ENCODE measurements around the gene NOSIP. TPM values are rescaled to one million over a fixed set of nuclear protein-coding genes. Genes with fewer than 3 reads are reported as not detected.
A peak's percentile ranks its signal among the peaks of the same experiment; 100 is the strongest.

NOSIP gene
- total RNA-seq, 4 donors from 2014 or later, result 29.0 to 347 (median 65.4) TPM

- TF ChIP-seq CTCF (IDR thresholded peaks at IDR 0.05) (no peak), POLR2A (IDR thresholded peaks at IDR 0.05) (no peak)
- Histone ChIP-seq H3K27me3 (no peaks in the 10 kb centered on the region), H3K27ac (no peak overlapping the region), H3K9me3 (no peaks in the 10 kb centered on the region), H3K36me3 (no peaks in the 10 kb centered on the region), H3K4me3 (no peak overlapping the region), H3K4me1 (peaks cover 0 to 6% of the 10 kb centered on the region in 2 donors)
- intact Hi-C loops (cut with DNase I; ENCODE audit: low total_unique reads), result no loop called here
- no peak for DNase-seq
These were observed 17.3 kb upstream of the NOSIP start for GRCh38 chr19:49597703-49597974.

DNA sequence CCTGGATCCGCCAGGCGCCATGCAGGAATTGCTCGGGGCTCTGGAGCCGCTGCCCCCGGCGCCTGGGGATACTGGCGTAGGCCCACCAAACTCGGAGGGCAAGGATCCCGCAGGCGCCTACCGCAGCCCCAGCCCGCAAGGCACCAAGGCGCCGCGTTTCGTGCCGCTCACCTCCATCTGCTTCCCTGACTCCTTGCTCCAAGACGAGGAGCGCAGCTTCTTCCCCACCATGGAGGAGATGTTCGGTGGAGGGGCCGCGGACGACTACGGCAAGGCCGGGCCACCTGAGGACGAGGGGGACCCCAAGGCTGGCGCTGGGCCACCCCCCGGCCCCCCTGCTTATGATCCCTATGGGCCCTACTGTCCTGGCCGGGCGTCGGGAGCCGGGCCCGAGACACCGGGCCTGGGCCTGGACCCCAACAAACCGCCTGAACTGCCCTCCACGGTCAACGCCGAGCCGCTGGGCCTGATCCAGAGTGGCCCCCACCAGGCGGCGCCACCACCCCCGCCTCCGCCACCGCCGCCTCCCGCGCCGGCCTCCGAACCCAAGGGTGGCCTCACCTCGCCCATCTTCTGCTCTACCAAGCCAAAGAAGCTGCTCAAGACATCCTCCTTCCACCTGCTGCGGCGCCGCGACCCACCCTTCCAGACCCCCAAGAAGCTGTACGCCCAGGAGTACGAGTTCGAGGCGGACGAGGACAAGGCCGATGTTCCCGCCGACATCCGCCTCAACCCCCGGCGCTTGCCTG, 16.8 kb upstream of the NOSIP start:
- H3K4me1 ChIP-seq, result peaks cover 0 to 9% of the 10 kb centered on the region in 2 donors
- no peak for DNase-seq
- no peak overlapping the region for H3K27ac ChIP-seq
- no peak overlapping the region for H3K4me3 ChIP-seq
- no peaks in the 10 kb centered on the region for H3K9me3 ChIP-seq
- H3K36me3 ChIP-seq, result no peaks in the 10 kb centered on the region
- no peaks in the 10 kb centered on the region for H3K27me3 ChIP-seq
- TF ChIP-seq POLR2A (IDR thresholded peaks at IDR 0.05) (no peak), CTCF (IDR thresholded peaks at IDR 0.05) (no peak)
- intact Hi-C loops (cut with DNase I; ENCODE audit: low total_unique reads), result no loop called here

- intact Hi-C loops (cut with DNase I; ENCODE audit: low total_unique reads), result no loop called here
- no peak for TF ChIP-seq CTCF (IDR thresholded peaks at IDR 0.05)
- TF ChIP-seq POLR2A (IDR thresholded peaks at IDR 0.05), result no peak
- peaks cover 0 to 9% of the 10 kb centered on the region in 2 donors for H3K4me1 ChIP-seq
- H3K9me3 ChIP-seq, result no peaks in the 10 kb centered on the region
- no peak for DNase-seq
- H3K27me3 ChIP-seq, result no peaks in the 10 kb centered on the region
- no peak overlapping the region for H3K27ac ChIP-seq
- no peaks in the 10 kb centered on the region for H3K36me3 ChIP-seq
- H3K4me3 ChIP-seq, result no peak overlapping the region
These were observed 16.1 kb upstream of the NOSIP start for GRCh38 chr19:49596407-49596806.

DNA sequence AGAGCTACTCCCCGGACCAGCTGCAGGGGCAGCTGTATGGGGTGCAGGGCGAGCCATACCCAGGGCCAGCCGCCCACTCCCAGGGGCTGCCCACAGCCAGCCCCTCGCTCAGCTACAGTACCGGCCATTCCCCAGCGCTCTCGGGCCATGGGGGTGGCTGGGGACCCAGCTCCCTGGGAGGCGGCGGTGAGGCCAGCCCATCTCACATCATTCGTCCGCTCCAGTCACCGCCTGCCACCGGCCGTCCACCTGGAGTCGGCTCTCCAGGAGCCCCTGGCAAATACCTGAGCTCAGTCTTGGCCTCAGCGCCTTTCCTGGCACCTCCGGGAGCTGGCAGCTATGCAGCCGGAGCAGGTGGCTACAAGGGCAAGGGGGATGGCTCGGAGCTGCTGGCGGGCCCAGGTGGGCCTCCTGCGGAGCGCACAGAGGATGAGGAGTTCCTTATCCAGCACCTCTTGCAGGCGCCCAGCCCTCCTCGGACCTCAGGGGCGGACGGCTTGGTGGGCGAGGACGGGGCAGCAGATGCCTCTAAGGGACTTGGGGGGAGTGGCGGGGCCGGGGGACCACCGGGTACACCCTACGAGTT, 15.6 kb upstream of the NOSIP start:
- Histone ChIP-seq H3K36me3 (no peaks in the 10 kb centered on the region), H3K4me3 (no peak overlapping the region), H3K4me1 (peaks cover 0 to 9% of the 10 kb centered on the region in 2 donors), H3K27me3 (no peaks in the 10 kb centered on the region), H3K27ac (no peak overlapping the region), H3K9me3 (no peaks in the 10 kb centered on the region)
- intact Hi-C loops (cut with DNase I; ENCODE audit: low total_unique reads), result no loop called here
- no peak for TF ChIP-seq CTCF (IDR thresholded peaks at IDR 0.05)
- TF ChIP-seq POLR2A (IDR thresholded peaks at IDR 0.05), result no peak
- peak in 1 of 2 donors; percentile 24 for DNase-seq

DNA sequence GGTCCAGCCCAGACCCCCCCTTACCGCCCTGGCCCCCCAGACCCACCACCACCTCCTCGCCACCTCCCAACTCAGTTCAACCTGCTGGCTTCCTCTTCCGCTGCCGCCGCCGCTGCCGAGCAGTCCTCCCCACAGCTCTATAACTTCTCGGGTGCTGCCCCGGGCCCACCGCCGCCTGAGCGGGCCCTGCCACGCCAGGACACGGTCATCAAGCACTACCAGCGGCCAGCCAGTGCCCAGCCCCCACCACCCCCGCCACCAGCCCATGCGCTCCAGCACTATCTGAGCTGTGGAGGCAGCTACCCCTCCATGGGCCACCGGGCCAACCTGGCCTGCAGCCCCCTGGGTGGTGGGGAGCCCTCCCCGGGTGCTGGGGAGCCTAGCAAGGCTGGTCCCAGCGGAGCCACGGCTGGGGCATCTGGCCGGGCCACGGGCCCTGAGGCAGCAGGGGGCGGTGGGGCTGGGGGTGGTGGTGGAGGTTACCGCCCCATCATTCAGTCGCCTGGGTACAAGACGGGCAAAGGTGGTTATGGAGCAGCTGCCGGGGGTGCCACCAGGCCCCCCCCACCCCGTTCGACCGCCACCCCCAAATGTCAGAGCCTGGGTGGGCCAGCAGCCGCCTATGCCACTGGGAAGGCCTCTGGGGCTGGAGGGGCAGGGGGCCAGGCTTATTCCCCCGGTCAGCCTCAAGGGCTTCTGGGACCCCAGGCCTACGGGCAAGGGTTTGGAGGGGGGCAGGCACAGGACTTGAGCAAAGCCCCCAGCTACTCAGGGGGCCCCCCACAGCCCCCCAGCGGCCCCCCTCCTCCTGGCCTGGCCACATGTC, 14.8 kb upstream of the NOSIP start:
- peaks cover 0 to 9% of the 10 kb centered on the region in 2 donors for H3K4me1 ChIP-seq
- no peak overlapping the region for H3K27ac ChIP-seq
- H3K4me3 ChIP-seq, result no peak overlapping the region
- intact Hi-C loops (cut with DNase I; ENCODE audit: low total_unique reads), result no loop called here
- no peak for DNase-seq
- H3K36me3 ChIP-seq, result no peaks in the 10 kb centered on the region
- no peak for TF ChIP-seq CTCF (IDR thresholded peaks at IDR 0.05)
- no peak for TF ChIP-seq POLR2A (IDR thresholded peaks at IDR 0.05)
- no peaks in the 10 kb centered on the region for H3K9me3 ChIP-seq
- H3K27me3 ChIP-seq, result no peaks in the 10 kb centered on the region

Measured in uterus (tissue), 4 donors.